ENCODE results near the gene TCERG1L. TPM values are rescaled to one million over a fixed set of nuclear protein-coding genes. Genes with fewer than 3 reads are reported as not detected.
A peak's percentile ranks its signal among the peaks of the same experiment; 100 is the strongest.

The TCERG1L gene
- total and polyA plus RNA-seq, 9 of the 15 experiments (the other 6 are each of a cell fraction or from before 2014, with no cell fraction given), result not detected

DNA sequence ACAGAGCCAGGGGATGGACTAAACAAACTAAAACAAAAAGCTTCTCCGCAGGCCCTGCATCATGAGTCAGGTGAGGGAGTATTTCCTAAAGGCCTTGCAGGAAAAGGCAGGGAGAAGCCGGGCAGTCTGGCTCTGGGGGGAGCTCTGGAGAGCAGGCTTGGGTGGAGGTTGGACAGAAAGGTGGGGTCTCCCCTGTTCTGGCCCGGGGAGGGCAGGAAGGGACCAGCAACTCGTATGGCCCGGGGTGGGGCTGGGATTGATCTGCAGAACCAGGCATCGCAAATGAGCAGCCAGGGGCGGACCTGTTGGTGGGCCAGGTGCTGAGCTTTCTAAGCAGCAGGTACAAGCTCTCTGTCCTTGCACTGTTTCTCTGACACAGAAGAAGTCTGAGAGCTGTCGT lies 235.2 kb downstream of the TCERG1L start:
- POLR2A ChIA-PET, result interaction anchor here (0.8 kb wide), 1 partner anchor 12 kb away, joined by 3 read pairs; no protein-coding TSS in a partner anchor
- in situ Hi-C loops (cut with MboI), result no loop called here
- CTCF ChIA-PET (ENCODE audit: low intra/inter-chr PET ratio), result no interaction called here

More for the DNA sequence above, 235.2 kb downstream of the TCERG1L start:
- no peaks in the 10 kb centered on the region for H3K9me1 ChIP-seq (ENCODE audit: control insufficient read depth, insufficient read depth, low read length)
- 0% methylated on average over 8 of the region's 8 CpGs for WGBS (ENCODE audit: insufficient coverage, low coverage, missing lambda C conversion rate)
- no peaks in the 10 kb centered on the region for H3K36me3 ChIP-seq (ENCODE audit: control insufficient read depth, insufficient read depth, low read length)
- no peak for ATAC-seq
- H3K9ac ChIP-seq (ENCODE audit: insufficient read depth in 1 of 2, low read depth in 2 of 2, low read length in 2 of 2), result no peak overlapping the region
- no peaks in the 10 kb centered on the region for H4K20me1 ChIP-seq (replicated peaks; ENCODE audit: control insufficient read depth, insufficient read depth, low read length)
- H3K9me3 ChIP-seq (replicated peaks; ENCODE audit: control insufficient read depth, insufficient read depth, low read depth, low read length), result no peaks in the 10 kb centered on the region; the same call in 1 of the 2 replicates
- no peaks in the 10 kb centered on the region for H3K79me2 ChIP-seq (ENCODE audit: control insufficient read depth, insufficient read depth, low read length)
- no peak overlapping the region for H3K4me3 ChIP-seq
- DNase-seq (ENCODE audit: extremely low read depth in 1 of 4, low spot score in 3 of 4), result no peak
- intact Hi-C loops (cut with micrococcal nuclease), result no loop called here
- H3K27ac ChIP-seq (ENCODE audit: extremely low read depth, low read depth, low read length), result no peak overlapping the region
- no peak for TF ChIP-seq CHD4 (IDR thresholded peaks at IDR 0.05; ENCODE audit: insufficient read depth, insufficient replicate concordance, low read depth, low read length, poor library complexity, severe bottlenecking)
- TF ChIP-seq, protein P1, sequence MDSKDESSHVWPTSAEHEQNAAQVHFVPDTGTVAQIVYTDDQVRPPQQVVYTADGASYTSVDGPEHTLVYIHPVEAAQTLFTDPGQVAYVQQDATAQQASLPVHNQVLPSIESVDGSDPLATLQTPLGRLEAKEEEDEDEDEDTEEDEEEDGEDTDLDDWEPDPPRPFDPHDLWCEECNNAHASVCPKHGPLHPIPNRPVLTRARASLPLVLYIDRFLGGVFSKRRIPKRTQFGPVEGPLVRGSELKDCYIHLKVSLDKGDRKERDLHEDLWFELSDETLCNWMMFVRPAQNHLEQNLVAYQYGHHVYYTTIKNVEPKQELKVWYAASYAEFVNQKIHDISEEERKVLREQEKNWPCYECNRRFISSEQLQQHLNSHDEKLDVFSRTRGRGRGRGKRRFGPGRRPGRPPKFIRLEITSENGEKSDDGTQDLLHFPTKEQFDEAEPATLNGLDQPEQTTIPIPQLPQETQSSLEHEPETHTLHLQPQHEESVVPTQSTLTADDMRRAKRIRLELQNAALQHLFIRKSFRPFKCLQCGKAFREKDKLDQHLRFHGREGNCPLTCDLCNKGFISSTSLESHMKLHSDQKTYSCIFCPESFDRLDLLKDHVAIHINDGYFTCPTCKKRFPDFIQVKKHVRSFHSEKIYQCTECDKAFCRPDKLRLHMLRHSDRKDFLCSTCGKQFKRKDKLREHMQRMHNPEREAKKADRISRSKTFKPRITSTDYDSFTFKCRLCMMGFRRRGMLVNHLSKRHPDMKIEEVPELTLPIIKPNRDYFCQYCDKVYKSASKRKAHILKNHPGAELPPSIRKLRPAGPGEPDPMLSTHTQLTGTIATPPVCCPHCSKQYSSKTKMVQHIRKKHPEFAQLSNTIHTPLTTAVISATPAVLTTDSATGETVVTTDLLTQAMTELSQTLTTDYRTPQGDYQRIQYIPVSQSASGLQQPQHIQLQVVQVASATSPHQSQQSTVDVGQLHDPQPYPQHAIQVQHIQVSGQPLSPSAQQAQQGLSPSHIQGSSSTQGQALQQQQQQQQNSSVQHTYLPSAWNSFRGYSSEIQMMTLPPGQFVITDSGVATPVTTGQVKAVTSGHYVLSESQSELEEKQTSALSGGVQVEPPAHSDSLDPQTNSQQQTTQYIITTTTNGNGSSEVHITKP (IDR thresholded peaks at IDR 0.05; ENCODE audit: partially characterized antibody), result peak; percentile 22
- no peak overlapping the region for H2AFZ ChIP-seq (ENCODE audit: low read depth, low read length)
- BruUV-seq (replicated peaks), result no TSS peak
- H3K27me3 ChIP-seq (ENCODE audit: control insufficient read depth in 2 of 2, insufficient read depth in 2 of 2, low read length in 2 of 2), result peaks cover 0 to 7% of the 10 kb centered on the region in 2 experiments; a peak in 1 of 5 replicates
- no peaks in the 10 kb centered on the region for H3K4me1 ChIP-seq (replicated peaks in 1 of 2; ENCODE audit: control insufficient read depth in 2 of 2, insufficient read depth in 2 of 2, low read length in 2 of 2)
- no peak overlapping the region for H3K4me2 ChIP-seq (ENCODE audit: insufficient read depth, low read length)
- no peak for FAIRE-seq
